Coronary artery (tissue), 2 donors: ENCODE data around the gene NACC2.
"Not testable (repeated sequence)": the region's sequence is repeated elsewhere in the genome, so short reads cannot be mapped to it uniquely, and the experiment has no call there.

Source experiments
- DNase-seq: peaks from one replicate; pipeline ENCODE4 v3.0.0-alpha.2; 2017; ENCODE audit warnings: low spot score
- H3K27ac ChIP-seq, 2 donors: fragments of 200-600 bp; sonication (generic); one replicate each; pipeline ENCODE4 v1.5.1; 2016 to 2019
- H3K4me3 ChIP-seq: fragments of 200-600 bp; sonication (generic); 2 replicates; pipeline ENCODE4 v1.5.1; 2016; ENCODE audit warnings: mild to moderate bottlenecking, moderate library complexity
- CTCF ChIP-seq: fragments of 200-600 bp; sonication (generic); IDR thresholded peaks from one replicate; pipeline ENCODE4 v1.5.1; 2019; ENCODE audit warnings: antibody characterized with exemption

NACC2 gene

GRCh38 chr9:136046554-136046920 lies 48.6 kb downstream of the NACC2 start:
- H3K27ac ChIP-seq, result no peak overlapping the region
- TF ChIP-seq CTCF, result no peak

GRCh38 chr9:136045595-136046553 lies 49.2 kb downstream of the NACC2 start:
- DNase-seq, result no peak
- Histone ChIP-seq H3K27ac (no peak overlapping the region), H3K4me3 (no peak overlapping the region)
- no peak for TF ChIP-seq CTCF

More at GRCh38 chr9:136046554-136046920, 48.6 kb downstream of the NACC2 start:
- no peak overlapping the region for H3K4me3 ChIP-seq
- DNase-seq, result no peak

- DNase-seq, result no peak
- Histone ChIP-seq H3K4me3 (no peak overlapping the region), H3K27ac (no peak overlapping the region)
- TF ChIP-seq CTCF, result no peak
Measured at GRCh38 chr9:136044971-136045594, 50.0 kb downstream of the NACC2 start.

GRCh38 chr9:136044207-136044970 lies 50.7 kb downstream of the NACC2 start:
- H3K4me3 ChIP-seq, result no peak overlapping the region
- no peak for TF ChIP-seq CTCF
- no peak overlapping the region for H3K27ac ChIP-seq
- no peak for DNase-seq

- Histone ChIP-seq H3K4me3 (no peak overlapping the region), H3K27ac (no peak overlapping the region)
- no peak for DNase-seq
- no peak for TF ChIP-seq CTCF
Measured at GRCh38 chr9:136043441-136043991, 51.6 kb downstream of the NACC2 start.

DNA sequence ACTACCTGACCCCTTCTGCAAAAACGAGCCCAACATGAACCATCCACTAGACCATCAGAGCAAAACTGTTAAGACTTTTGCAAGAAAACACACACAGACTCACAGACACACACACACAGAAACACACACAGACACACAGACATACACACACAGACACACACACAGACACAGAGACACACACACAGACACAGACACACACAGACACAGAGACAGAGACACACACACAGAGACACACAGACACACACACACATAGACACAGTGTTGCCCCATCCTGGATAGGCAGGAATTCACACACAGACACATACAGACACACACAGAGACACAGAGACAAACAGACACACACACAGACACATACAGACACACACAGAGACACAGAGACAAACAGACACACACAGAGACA lies 52.5 kb downstream of the NACC2 start:
- no peak for DNase-seq
- Histone ChIP-seq H3K27ac (no peak overlapping the region), H3K4me3 (no peak overlapping the region)
- TF ChIP-seq CTCF, result no peak

DNA sequence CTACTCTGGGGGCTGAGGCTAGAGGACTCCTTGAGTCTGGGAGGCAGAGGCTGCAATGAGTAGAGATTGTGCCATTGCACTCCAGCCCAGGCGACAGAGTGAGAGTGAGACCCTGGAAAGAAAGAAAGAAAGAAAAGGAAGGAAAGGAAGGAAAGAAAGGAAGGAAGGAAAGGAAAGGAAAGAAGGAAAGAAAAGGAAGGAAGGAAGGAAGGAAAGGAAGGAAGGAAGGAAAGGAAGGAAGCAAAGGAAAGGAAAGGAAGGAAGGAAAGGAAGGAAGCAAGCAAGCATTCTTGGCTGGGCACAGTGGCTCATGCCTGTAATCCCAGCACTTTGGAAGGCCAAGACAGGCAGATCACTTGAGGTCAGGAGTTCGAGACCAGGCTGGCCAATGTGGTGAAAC lies 54.2 kb downstream of the NACC2 start:
- not testable (repeated sequence) for DNase-seq, H3K4me3 ChIP-seq, H3K27ac ChIP-seq
